Suprapubic skin (tissue), 4 donors: ENCODE results near the gene GPRASP2. TPM values are rescaled to one million over a fixed set of nuclear protein-coding genes. Genes with fewer than 3 reads are reported as not detected.

Source experiments
- DNase-seq, 2 donors: peaks; one replicate each; pipeline ENCODE4 v3.0.0-alpha.2; 2019; ENCODE audit warnings: low spot score in 2 of 2
- H3K27ac ChIP-seq: fragments of 200-600 bp; sonication (generic); one replicate; pipeline ENCODE4 v1.5.1; 2019
- H3K27me3 ChIP-seq: fragments of 200-600 bp; sonication (generic); one replicate; pipeline ENCODE4 v1.5.1; 2019
- H3K36me3 ChIP-seq: fragments of 200-600 bp; sonication (generic); one replicate; pipeline ENCODE4 v1.5.1; 2019
- H3K4me1 ChIP-seq: fragments of 200-600 bp; sonication (generic); one replicate; pipeline ENCODE4 v1.5.1; 2019
- H3K4me3 ChIP-seq: fragments of 200-600 bp; sonication (generic); one replicate; pipeline ENCODE4 v1.5.1; 2019; ENCODE audit warnings: mild to moderate bottlenecking
- H3K9me3 ChIP-seq: fragments of 200-600 bp; sonication (generic); one replicate; pipeline ENCODE4 v1.5.1; 2019
- EP300 ChIP-seq: sonication (generic); formaldehyde crosslinking; IDR thresholded peaks from one replicate; pipeline ENCODE4 v1.6.1; 2017; ENCODE audit warnings: antibody characterized with exemption
- POLR2A ChIP-seq, 2 donors: fragments of 450-650 bp; IDR thresholded peaks; one replicate each; pipeline ENCODE4 v1.6.1; 2017; ENCODE audit warnings: antibody characterized with exemption in 2 of 2, mild to moderate bottlenecking in 2 of 2, moderate library complexity in 2 of 2
- POLR2AphosphoS5 ChIP-seq, 3 donors: sonication (generic); formaldehyde crosslinking; IDR thresholded peaks; one replicate each; pipeline ENCODE4 v1.6.1; 2017; ENCODE audit warnings: antibody characterized with exemption in 3 of 3
- WGBS: methylation state at CpG from one replicate; pipeline ENCODE4 v1.1.5; 2018; 5-methylcytosine and 5-hydroxymethylcytosine counted together
- total RNA-seq, 4 donors: library from RNA; depleted of rRNA; stranded (reverse); fragments of >200 nt; gene quantifications; one replicate each; pipeline ENCODE4 v1.1.0, GENCODE V29; 2016
- TF ChIP-seq, protein P1 (sequence below), 2 donors: fragments of 200-600 bp in 1 of 2; fragments of 450-650 bp in 1 of 2; sonication (generic) in 1 of 2; IDR thresholded peaks; one replicate each; pipeline ENCODE4 v1.5.1; 2016 to 2019; ENCODE audit warnings: antibody characterized with exemption in 2 of 2, mild to moderate bottlenecking in 1 of 2, moderate library complexity in 1 of 2

GPRASP2 gene
- total RNA-seq, 4 donors from 2014 or later = 5.3 to 8.4 (median 7.4) TPM

DNA sequence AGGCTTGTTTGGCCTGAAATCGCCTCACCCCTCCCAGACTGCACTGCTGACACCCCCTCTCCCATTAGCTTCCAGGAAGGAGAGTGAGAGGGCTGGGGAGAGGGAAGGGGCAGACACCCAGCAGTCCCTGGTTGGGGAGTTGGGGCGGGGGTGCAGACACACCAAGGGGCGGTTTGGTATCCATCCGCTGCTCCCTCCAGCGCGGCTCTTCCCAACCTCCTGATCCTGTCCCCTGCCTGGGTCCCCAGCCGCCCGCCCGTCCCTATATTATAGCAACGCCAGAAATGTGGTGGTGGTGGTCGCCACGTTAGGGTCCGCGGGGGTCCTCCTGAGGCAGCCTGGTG is 33.2 kb downstream of the GPRASP2 start:
- Histone ChIP-seq H3K9me3 (no peaks in the 10 kb centered on the region), H3K36me3 (no peaks in the 10 kb centered on the region), H3K27ac (no peak overlapping the region), H3K4me3 (peak overlapping the region; percentile 60), H3K4me1 (peaks cover 4% of the 10 kb centered on the region), H3K27me3 (no peaks in the 10 kb centered on the region)
- 29% methylated on average over 8 of the region's 14 CpGs for WGBS
- TF ChIP-seq POLR2AphosphoS5 (IDR thresholded peaks at IDR 0.05) (no peak), EP300 (no peak), POLR2A (IDR thresholded peaks at IDR 0.05) (no peak)
- TF ChIP-seq, protein P1, sequence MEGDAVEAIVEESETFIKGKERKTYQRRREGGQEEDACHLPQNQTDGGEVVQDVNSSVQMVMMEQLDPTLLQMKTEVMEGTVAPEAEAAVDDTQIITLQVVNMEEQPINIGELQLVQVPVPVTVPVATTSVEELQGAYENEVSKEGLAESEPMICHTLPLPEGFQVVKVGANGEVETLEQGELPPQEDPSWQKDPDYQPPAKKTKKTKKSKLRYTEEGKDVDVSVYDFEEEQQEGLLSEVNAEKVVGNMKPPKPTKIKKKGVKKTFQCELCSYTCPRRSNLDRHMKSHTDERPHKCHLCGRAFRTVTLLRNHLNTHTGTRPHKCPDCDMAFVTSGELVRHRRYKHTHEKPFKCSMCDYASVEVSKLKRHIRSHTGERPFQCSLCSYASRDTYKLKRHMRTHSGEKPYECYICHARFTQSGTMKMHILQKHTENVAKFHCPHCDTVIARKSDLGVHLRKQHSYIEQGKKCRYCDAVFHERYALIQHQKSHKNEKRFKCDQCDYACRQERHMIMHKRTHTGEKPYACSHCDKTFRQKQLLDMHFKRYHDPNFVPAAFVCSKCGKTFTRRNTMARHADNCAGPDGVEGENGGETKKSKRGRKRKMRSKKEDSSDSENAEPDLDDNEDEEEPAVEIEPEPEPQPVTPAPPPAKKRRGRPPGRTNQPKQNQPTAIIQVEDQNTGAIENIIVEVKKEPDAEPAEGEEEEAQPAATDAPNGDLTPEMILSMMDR (IDR thresholded peaks at IDR 0.05) = no peak
- no peak for DNase-seq

DNA sequence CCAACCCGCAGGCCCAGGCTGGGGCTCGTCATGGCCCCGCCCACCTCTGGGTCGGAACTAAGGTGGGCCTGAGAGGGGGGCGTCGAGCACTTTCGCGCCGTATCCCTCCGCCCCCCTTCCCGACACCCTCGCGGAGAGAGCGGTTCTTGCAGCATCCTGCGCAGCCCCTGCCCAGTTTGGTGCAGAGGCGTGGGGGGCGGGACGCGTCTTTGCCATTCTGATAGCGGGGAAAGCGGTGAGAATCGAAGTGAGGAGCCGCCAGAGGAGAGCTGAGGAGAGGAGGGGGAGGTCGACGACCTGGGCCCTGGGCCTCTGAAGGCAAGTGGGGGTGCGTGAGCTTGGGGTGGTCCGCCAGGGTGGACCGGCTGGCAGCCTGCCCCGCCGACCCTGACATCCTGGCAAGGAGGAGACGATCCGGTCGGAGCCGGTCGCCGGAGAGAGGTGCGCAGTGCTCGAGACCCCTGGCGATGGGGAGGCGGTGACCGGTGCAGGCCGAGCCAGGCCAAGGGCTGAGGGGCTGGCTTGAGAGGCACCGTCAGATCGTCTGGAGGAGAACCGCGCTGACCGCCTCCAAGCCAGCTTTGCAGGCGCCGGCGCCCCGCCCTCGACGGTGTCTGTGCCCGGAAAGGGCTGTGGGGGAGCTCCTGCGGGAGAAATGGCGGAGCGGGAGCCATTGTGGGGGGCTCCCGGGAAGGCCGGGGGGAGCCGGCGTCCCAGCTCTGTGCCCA is 33.8 kb downstream of the GPRASP2 start:
- H3K27me3 ChIP-seq = no peaks in the 10 kb centered on the region
- peaks cover 4% of the 10 kb centered on the region for H3K4me1 ChIP-seq
- H3K27ac ChIP-seq = no peak overlapping the region
- no peaks in the 10 kb centered on the region for H3K36me3 ChIP-seq
- peak overlapping the region; percentile 60 for H3K4me3 ChIP-seq
- TF ChIP-seq EP300 (no peak), POLR2A (IDR thresholded peaks at IDR 0.05) (no peak), POLR2AphosphoS5 (IDR thresholded peaks at IDR 0.05) (no peak)
- TF ChIP-seq, protein P1 (IDR thresholded peaks at IDR 0.05) = no peak
- WGBS = 54% methylated on average over 16 of the region's 61 CpGs
- H3K9me3 ChIP-seq = no peaks in the 10 kb centered on the region
- peak; percentile 65 to 74 for DNase-seq

DNA sequence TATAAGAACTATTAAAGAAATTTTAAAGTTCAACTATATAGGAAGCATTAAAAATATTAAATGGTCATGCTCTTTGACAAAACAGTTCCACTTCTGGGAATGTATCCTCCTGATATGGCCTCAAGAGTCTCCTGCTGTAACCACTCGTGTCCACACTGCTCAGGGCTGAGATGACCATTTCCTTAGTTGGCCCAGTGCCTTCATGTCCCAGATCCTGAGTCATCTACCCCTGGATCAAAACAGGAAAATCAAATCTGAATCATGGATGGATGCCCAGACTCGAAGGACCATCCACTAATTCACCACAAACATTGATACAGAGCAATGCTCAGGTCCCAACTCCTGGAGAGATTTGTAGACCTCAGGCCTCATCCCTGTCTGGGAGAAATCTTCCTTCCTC is 53.0 kb downstream of the GPRASP2 start:
- no peak for DNase-seq
- Histone ChIP-seq H3K9me3 (no peaks in the 10 kb centered on the region), H3K36me3 (no peaks in the 10 kb centered on the region), H3K27me3 (no peaks in the 10 kb centered on the region), H3K4me1 (peaks cover 7% of the 10 kb centered on the region), H3K4me3 (no peak overlapping the region), H3K27ac (peak overlapping the region; percentile 56)
- TF ChIP-seq, protein P1 (IDR thresholded peaks at IDR 0.05) = no peak
- TF ChIP-seq POLR2AphosphoS5 (IDR thresholded peaks at IDR 0.05) = no peak
- TF ChIP-seq POLR2A (IDR thresholded peaks at IDR 0.05) = no peak
- no peak for TF ChIP-seq EP300
- WGBS = 44% methylated on average over 2 of the region's 2 CpGs

DNA sequence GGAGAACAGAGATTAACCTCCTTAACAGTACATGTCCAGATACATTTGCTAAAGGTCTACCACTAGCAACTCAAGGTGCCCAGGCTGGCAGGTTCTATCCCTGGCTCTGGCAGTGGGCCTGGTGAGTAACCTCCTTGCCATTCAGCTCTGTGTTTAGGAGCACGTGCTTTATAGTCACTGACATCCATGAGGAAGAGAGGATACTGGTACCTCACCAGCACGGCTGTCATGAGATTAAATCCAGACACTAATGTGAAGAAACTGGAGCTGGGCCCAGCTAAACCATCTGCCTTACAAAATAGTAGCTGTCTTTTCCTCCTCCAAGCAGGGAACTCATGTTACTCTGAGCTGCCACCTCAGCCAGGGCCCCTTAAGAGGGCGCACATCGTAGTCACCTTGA is 53.6 kb downstream of the GPRASP2 start:
- H3K27me3 ChIP-seq = no peaks in the 10 kb centered on the region
- H3K36me3 ChIP-seq = no peaks in the 10 kb centered on the region
- no peaks in the 10 kb centered on the region for H3K9me3 ChIP-seq
- peak in 1 of 2 donors; percentile 65 for DNase-seq
- H3K4me1 ChIP-seq = peaks cover 7% of the 10 kb centered on the region
- WGBS = 19% methylated on average over 4 of the region's 4 CpGs
- no peak overlapping the region for H3K4me3 ChIP-seq
- H3K27ac ChIP-seq = peak overlapping the region; percentile 56
- TF ChIP-seq, protein P1 (IDR thresholded peaks at IDR 0.05) = no peak
- TF ChIP-seq EP300 (no peak), POLR2AphosphoS5 (IDR thresholded peaks at IDR 0.05) (no peak), POLR2A (IDR thresholded peaks at IDR 0.05) (no peak)

DNA sequence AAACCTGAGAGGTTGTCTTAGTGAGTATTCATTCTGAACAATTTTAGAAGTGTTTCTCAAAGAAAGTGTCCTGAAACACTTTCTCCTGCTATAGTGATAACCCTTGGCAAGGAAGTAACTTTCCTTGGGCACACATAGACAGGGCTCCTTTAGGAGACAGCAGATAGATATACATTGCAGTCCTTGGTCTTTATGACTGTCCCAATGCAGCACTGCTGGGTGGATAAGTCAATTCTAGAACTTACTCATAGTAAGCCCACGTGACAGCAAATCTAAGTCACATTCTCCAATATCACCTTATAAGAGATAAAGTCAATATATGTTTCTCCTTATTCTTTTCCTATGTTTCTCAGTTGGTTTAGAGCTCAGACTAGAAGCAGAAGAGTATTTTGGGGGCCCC is 55.0 kb downstream of the GPRASP2 start:
- Histone ChIP-seq H3K4me1 (peaks cover 7% of the 10 kb centered on the region), H3K27ac (no peak overlapping the region), H3K9me3 (no peaks in the 10 kb centered on the region), H3K4me3 (no peak overlapping the region), H3K27me3 (no peaks in the 10 kb centered on the region), H3K36me3 (no peaks in the 10 kb centered on the region)
- TF ChIP-seq EP300 = no peak
- no peak for TF ChIP-seq POLR2AphosphoS5 (IDR thresholded peaks at IDR 0.05)
- TF ChIP-seq, protein P1 (IDR thresholded peaks at IDR 0.05) = no peak
- TF ChIP-seq POLR2A (IDR thresholded peaks at IDR 0.05) = no peak
- no peak for DNase-seq
- WGBS = 57% methylated on average over 1 of the region's 1 CpG

Other genes with a start within 250 kb of the GPRASP2 start
- gene TCP11X2, start 240.6 kb upstream of the GPRASP2 start, total RNA-seq = not detected
- gene TMSB15A, start 195.7 kb upstream of the GPRASP2 start, total RNA-seq = 1 to 10 TPM in 1 of 4 donors, not detected in 3; 2.4 TPM
- gene ARMCX5, start 112.9 kb upstream of the GPRASP2 start, total RNA-seq = 10 to 100 TPM; 18.0 to 26.5 (median 22.1) TPM
- 10 to 100 TPM in 1 of 4 donors, 1 to 10 TPM in 3; 1.1 to 11.2 (median 3.3) TPM for gene GPRASP1, start 61.0 kb upstream of the GPRASP2 start, total RNA-seq
- 1 to 10 TPM; 2.9 to 5.1 (median 3.5) TPM for gene GPRASP3, start 8.3 kb downstream of the GPRASP2 start, total RNA-seq
- 1 to 10 TPM in 1 of 4 donors, under 1 TPM in 1, not detected in 2; 0.64 to 4.1 TPM for gene RAB40AL, start 224.8 kb downstream of the GPRASP2 start, total RNA-seq